DMS153 treated with DMSO at 0.1 percent for 48 hours (cell line): Measurements from ENCODE around the gene HSPA8.
"Not testable (repeated sequence)": the region's sequence is repeated elsewhere in the genome, so short reads cannot be mapped to it uniquely, and the experiment has no call there.

Experiments used
- DNase-seq: peaks from one replicate; lab custom pipeline; 2025; ENCODE audit not compliant: unreplicated experiment; lab: John Stamatoyannopoulos, UW

HSPA8 gene

GRCh38 chr11:123061403-123062157, at the start of gene HSPA8:
TSS of gene HSPA8 (minus strand) at chr11:123062136. CDS start at chr11:123061324, 812 bp downstream.
- DNase-seq: no peak

GRCh38 chr11:123111465-123111864, 49.5 kb upstream of the HSPA8 start:
- peak; percentile 44 for DNase-seq

- no peak for DNase-seq
Measured at GRCh38 chr11:123110397-123110796, 48.5 kb upstream of the HSPA8 start.

GRCh38 chr11:123107945-123108495, 46.1 kb upstream of the HSPA8 start:
- no peak for DNase-seq

GRCh38 chr11:123104697-123105096, 42.8 kb upstream of the HSPA8 start:
- no peak for DNase-seq

- peak; percentile 58 for DNase-seq
Measured at GRCh38 chr11:123103326-123103980, 41.5 kb upstream of the HSPA8 start.

GRCh38 chr11:123100379-123101085, 38.6 kb upstream of the HSPA8 start:
- DNase-seq: peak; percentile 8

GRCh38 chr11:123098990-123099389, 37.1 kb upstream of the HSPA8 start:
- DNase-seq: no peak

- DNase-seq: no peak
Measured at GRCh38 chr11:123093739-123094138, 31.8 kb upstream of the HSPA8 start.

- no peak for DNase-seq
Measured at GRCh38 chr11:123091506-123091905, 29.6 kb upstream of the HSPA8 start.

- DNase-seq: not testable (repeated sequence)
Measured at GRCh38 chr11:123090168-123090567, 28.2 kb upstream of the HSPA8 start.

- DNase-seq: not testable (repeated sequence)
Measured at GRCh38 chr11:123088896-123089295, 27.0 kb upstream of the HSPA8 start.

GRCh38 chr11:123087657-123088056, 25.7 kb upstream of the HSPA8 start:
- not testable (repeated sequence) for DNase-seq

- no peak for DNase-seq
Measured at GRCh38 chr11:123086305-123086704, 24.4 kb upstream of the HSPA8 start.

- no peak for DNase-seq
Measured at GRCh38 chr11:123085497-123085896, 23.6 kb upstream of the HSPA8 start.

GRCh38 chr11:123084454-123084853, 22.5 kb upstream of the HSPA8 start:
- no peak for DNase-seq

- peak; percentile 46 for DNase-seq
Measured at GRCh38 chr11:123083623-123084029, 21.7 kb upstream of the HSPA8 start.

- DNase-seq: no peak
Measured at GRCh38 chr11:123082977-123083376, 21.0 kb upstream of the HSPA8 start.

GRCh38 chr11:123080015-123080414, 18.1 kb upstream of the HSPA8 start:
- DNase-seq: no peak

- no peak for DNase-seq
Measured at GRCh38 chr11:123076484-123076883, 14.5 kb upstream of the HSPA8 start.

- DNase-seq: no peak
Measured at GRCh38 chr11:123073343-123074057, 11.6 kb upstream of the HSPA8 start.
